Effector memory CD8-positive, alpha-beta T cell (primary cell): ENCODE measurements around the gene ULBP1.
"Not testable (repeated sequence)": the region's sequence is repeated elsewhere in the genome, so short reads cannot be mapped to it uniquely, and the experiment has no call there.

Experiments
- ATAC-seq: fragments of 150-1000 bp; cut with Tn5 transposase; replicated peaks from 2 replicates; pipeline ENCODE4 v1.10.0; 2021; ENCODE audit warnings: mild to moderate bottlenecking, moderate library complexity
- DNase-seq, 3 experiments: peaks; one replicate each; pipeline ENCODE4 v3.0.0; 2021
- H3K27ac Mint-ChIP-seq, 2 donors: one replicate each; pipeline ENCODE4 v1.8.0; 2022; ENCODE audit warnings: mild to moderate bottlenecking in 2 of 2, mixed read lengths in 2 of 2, moderate library complexity in 2 of 2
- H3K27me3 Mint-ChIP-seq, 2 donors: one replicate each; pipeline ENCODE4 v1.8.0; 2022; ENCODE audit warnings: mixed read lengths in 2 of 2
- H3K36me3 Mint-ChIP-seq: one replicate; pipeline ENCODE4 v1.8.0; 2022; ENCODE audit warnings: mild to moderate bottlenecking, moderate library complexity, mixed read lengths; ENCODE audit not compliant: insufficient read depth
- H3K4me1 Mint-ChIP-seq, 2 donors: one replicate each; pipeline ENCODE4 v1.8.0; 2022; ENCODE audit warnings: low read depth in 2 of 2, mixed read lengths in 2 of 2
- H3K4me3 Mint-ChIP-seq, 2 donors: one replicate each; pipeline ENCODE4 v1.8.0; 2022; ENCODE audit warnings: mild to moderate bottlenecking in 2 of 2, mixed read lengths in 2 of 2, moderate library complexity in 2 of 2
- H3K9me3 Mint-ChIP-seq, 2 donors: one replicate each; pipeline ENCODE4 v1.8.0; 2022; ENCODE audit warnings: mixed read lengths in 2 of 2

Gene ULBP1

GRCh38 chr6:150001295-150002008 is 37.7 kb downstream of the ULBP1 start:
- no peak for ATAC-seq
- H3K27me3 Mint-ChIP-seq = peaks cover 13 to 39% of the 10 kb centered on the region in 2 donors
- H3K9me3 Mint-ChIP-seq = no peaks in the 10 kb centered on the region
- peak overlapping the region in 1 of 2 donors; percentile 17 for H3K4me3 Mint-ChIP-seq
- peaks cover 34 to 37% of the 10 kb centered on the region in 2 donors for H3K4me1 Mint-ChIP-seq
- no peak for DNase-seq
- H3K36me3 Mint-ChIP-seq = peaks cover 16% of the 10 kb centered on the region
- peak overlapping the region; percentile 21 to 75 for H3K27ac Mint-ChIP-seq

- Mint-ChIP-seq H3K4me3 (no peak overlapping the region), H3K9me3 (no peaks in the 10 kb centered on the region), H3K4me1 (peaks cover 34 to 37% of the 10 kb centered on the region in 2 donors), H3K36me3 (peaks cover 16% of the 10 kb centered on the region), H3K27ac (no peak overlapping the region), H3K27me3 (peaks cover under 1 to 37% of the 10 kb centered on the region in 2 donors)
- no peak for ATAC-seq
- no peak for DNase-seq
Measured at GRCh38 chr6:150002710-150003109, 39.0 kb downstream of the ULBP1 start.

DNA sequence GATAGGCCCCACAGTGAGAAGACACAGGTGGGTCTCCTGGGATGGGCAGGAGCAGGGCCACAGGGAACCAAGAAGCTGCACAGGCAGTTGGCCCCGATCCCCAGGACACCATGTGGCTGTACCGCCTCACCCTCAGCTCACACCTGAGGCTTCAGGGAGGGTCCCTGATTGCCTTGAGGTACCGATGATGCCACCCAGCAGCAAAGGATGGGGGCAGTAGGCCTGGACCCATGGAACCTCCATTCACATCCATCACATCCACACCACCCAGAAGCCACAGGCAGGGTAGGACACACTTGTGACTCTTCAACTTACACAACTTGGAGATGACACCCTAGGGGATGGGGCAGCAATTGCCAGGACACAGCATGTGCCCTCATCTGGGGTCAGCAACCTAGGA is 39.9 kb downstream of the ULBP1 start:
- not testable (repeated sequence) for ATAC-seq, DNase-seq, H3K9me3 Mint-ChIP-seq
- Mint-ChIP-seq H3K27me3 (peaks cover 6 to 45% of the 10 kb centered on the region in 2 donors), H3K27ac (peak overlapping the region; percentile 67 to 95), H3K4me1 (peaks cover 37% of the 10 kb centered on the region in 2 donors), H3K36me3 (peaks cover 16% of the 10 kb centered on the region), H3K4me3 (peak overlapping the region; percentile 89 to 92)

- H3K36me3 Mint-ChIP-seq = peaks cover 16% of the 10 kb centered on the region
- H3K27ac Mint-ChIP-seq = peak overlapping the region; percentile 67 to 95
- peak overlapping the region; percentile 89 to 92 for H3K4me3 Mint-ChIP-seq
- ATAC-seq = peak; percentile 69
- peak; percentile 56 to 61 (median 59) for DNase-seq
- H3K27me3 Mint-ChIP-seq = peaks cover 9 to 47% of the 10 kb centered on the region in 2 donors
- peaks cover 37% of the 10 kb centered on the region in 2 donors for H3K4me1 Mint-ChIP-seq
- no peaks in the 10 kb centered on the region for H3K9me3 Mint-ChIP-seq
Measured at GRCh38 chr6:150004101-150004782, 40.5 kb downstream of the ULBP1 start.

GRCh38 chr6:150004783-150005717 is 41.3 kb downstream of the ULBP1 start:
- H3K27ac Mint-ChIP-seq = peak overlapping the region; percentile 67 to 95
- H3K4me1 Mint-ChIP-seq = peaks cover 37% of the 10 kb centered on the region in 2 donors
- peak; percentile 70 for ATAC-seq
- peak overlapping the region; percentile 89 to 92 for H3K4me3 Mint-ChIP-seq
- peak; percentile 82 to 88 (median 88) for DNase-seq
- H3K9me3 Mint-ChIP-seq = no peaks in the 10 kb centered on the region
- peaks cover 15 to 47% of the 10 kb centered on the region in 2 donors for H3K27me3 Mint-ChIP-seq
- H3K36me3 Mint-ChIP-seq = peaks cover 16% of the 10 kb centered on the region

DNA sequence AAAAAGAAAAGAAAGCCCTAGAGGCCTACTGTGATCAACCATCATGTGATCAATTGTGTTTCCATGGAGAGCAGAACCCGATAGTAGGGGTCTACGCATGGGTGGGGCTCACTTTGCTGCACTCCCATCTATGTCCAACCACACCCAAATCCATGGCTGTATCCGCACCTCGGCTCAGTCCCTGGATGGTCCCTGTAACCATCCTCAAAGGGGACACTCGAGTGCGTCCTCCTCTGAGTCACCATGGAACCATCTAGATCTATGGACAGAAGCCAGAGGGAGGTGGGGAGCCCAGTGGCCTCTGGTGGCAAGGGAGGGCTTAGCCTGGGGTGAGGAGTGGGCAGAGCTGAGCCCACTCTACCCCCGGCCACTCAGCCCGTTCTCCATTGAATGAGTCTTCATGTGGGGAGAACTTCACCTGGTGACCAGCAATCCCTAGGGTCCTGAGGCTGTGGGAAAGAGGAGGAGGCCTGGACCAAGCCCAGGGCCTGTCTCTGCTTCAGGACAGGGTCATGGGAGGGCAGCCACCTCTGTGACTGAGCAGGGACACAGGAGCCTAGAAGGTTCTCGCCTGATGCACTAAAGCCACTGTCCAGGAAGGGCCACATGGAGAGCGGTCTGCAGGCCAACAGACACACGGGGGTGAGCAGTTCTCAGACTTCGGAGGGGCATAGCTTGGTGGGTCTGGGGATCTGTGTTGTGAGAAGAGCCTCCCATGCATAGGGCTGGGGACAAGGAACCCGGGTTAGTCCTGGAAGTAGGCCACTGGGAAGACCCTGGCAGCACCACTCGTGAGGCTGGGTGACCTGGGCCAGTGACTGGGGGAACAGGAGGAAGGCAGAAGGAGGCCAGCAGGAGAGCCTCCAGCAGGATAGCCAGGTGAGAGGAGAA is 42.3 kb downstream of the ULBP1 start:
- peak overlapping the region; percentile 89 to 92 for H3K4me3 Mint-ChIP-seq
- H3K27ac Mint-ChIP-seq = peak overlapping the region; percentile 67 to 95
- peaks cover 29 to 32% of the 10 kb centered on the region in 2 donors for H3K4me1 Mint-ChIP-seq
- H3K9me3 Mint-ChIP-seq = no peaks in the 10 kb centered on the region
- ATAC-seq (no peak), DNase-seq (no peak)
- peaks cover 16% of the 10 kb centered on the region for H3K36me3 Mint-ChIP-seq
- H3K27me3 Mint-ChIP-seq = peaks cover 25 to 52% of the 10 kb centered on the region in 2 donors

DNA sequence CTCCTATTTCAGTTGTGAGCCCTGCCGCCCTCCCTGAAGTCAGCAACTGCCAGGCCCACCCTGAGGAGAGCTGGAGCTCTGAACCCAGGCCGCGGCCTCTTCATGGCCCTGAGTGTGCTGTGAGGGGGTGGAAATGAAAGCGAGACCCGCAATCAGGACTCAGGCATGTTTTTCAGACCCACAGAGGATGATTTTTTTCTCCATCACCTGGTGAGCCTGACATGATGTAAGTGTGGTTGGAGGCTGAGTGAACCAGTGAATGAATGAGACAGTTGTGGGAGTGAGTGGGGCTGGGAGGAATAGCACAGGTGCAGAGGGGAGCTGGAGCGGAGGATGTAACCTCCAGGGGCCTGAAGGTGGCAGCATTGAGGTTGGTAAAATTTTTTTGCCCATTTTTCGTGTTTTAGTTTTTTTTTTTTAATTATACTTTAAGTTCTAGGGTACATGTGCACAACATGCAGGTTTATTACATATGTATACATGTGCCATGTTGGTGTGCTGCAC is 43.3 kb downstream of the ULBP1 start:
- H3K9me3 Mint-ChIP-seq = no peaks in the 10 kb centered on the region
- peaks cover 20 to 23% of the 10 kb centered on the region in 2 donors for H3K4me1 Mint-ChIP-seq
- no peak for ATAC-seq
- H3K4me3 Mint-ChIP-seq = no peak overlapping the region
- DNase-seq = no peak
- peaks cover 30 to 57% of the 10 kb centered on the region in 2 donors for H3K27me3 Mint-ChIP-seq
- H3K27ac Mint-ChIP-seq = no peak overlapping the region
- H3K36me3 Mint-ChIP-seq = peaks cover 16% of the 10 kb centered on the region

GRCh38 chr6:150008588-150008987 is 44.8 kb downstream of the ULBP1 start:
- no peak overlapping the region for H3K4me3 Mint-ChIP-seq
- no peak overlapping the region for H3K27ac Mint-ChIP-seq
- peaks cover 40 to 69% of the 10 kb centered on the region in 2 donors for H3K27me3 Mint-ChIP-seq
- peaks cover 16% of the 10 kb centered on the region for H3K36me3 Mint-ChIP-seq
- H3K4me1 Mint-ChIP-seq = peaks cover 23 to 24% of the 10 kb centered on the region in 2 donors
- DNase-seq (no peak), ATAC-seq (no peak)
- no peaks in the 10 kb centered on the region for H3K9me3 Mint-ChIP-seq

DNA sequence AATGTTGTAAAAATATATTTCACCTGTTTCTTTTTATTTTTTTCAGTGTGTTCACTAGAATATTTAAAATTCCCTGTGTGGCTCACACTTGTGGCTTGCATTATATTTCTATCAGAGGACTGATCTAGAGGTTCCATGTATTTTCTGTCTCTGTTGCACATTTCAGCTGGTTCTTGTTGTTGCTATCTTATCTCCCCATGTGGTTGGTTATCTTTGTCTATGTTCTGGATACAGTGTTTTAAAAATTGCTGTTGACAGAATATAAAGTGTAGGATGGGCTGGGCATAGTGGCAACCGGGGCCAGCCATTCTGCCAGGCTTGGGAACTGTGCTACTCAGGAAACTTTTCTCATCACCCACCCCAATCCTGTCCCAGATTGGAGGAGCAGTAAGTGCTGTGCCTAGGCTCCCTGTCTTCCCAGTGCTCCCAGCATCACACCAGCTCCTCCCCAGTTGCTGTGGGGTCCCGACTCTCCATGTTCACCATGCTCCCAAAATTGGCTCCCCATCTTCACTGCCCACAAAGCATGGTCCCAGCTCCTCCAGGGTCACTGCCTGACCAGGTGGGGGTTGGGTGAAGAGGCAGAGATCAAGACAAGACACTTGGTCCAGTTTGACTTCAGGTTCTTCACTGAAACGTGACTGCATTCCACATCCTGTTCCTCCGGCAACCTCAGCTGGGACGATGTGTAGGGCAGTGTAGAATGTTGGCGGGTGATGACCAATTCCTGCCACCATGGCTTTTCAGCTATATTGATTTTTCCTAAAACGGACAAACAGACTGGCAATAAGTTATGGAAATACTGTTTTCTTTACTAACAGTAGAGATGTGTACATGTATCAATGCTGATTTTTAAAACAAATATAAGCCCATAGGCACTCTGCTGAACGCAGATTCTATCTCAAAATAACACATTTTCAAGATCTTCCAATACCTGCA is 49.4 kb downstream of the ULBP1 start:
- H3K36me3 Mint-ChIP-seq, H3K27ac Mint-ChIP-seq, H3K4me3 Mint-ChIP-seq, H3K9me3 Mint-ChIP-seq, ATAC-seq, DNase-seq: not testable (repeated sequence)
- Mint-ChIP-seq H3K4me1 (peaks cover 17 to 18% of the 10 kb centered on the region in 2 donors), H3K27me3 (peaks cover 78 to 88% of the 10 kb centered on the region in 2 donors)

GRCh38 chr6:150013785-150014622 is 50.3 kb downstream of the ULBP1 start:
- Mint-ChIP-seq H3K27me3 (peaks cover 78 to 88% of the 10 kb centered on the region in 2 donors), H3K4me1 (peaks cover 15 to 17% of the 10 kb centered on the region in 2 donors), H3K4me3 (peak overlapping the region; percentile 45 to 75)
- DNase-seq, H3K36me3 Mint-ChIP-seq, H3K27ac Mint-ChIP-seq, H3K9me3 Mint-ChIP-seq, ATAC-seq: not testable (repeated sequence)
